Right lobe of liver (tissue), 6 donors: ENCODE results near the gene ST7. TPM values are rescaled to one million over a fixed set of nuclear protein-coding genes. Genes with fewer than 3 reads are reported as not detected.

Experiments
- ATAC-seq, 4 donors: fragments of 200-7000 bp; cut with Tn5 transposase; one replicate each; pipeline ENCODE4 v1.9.1; 2020; ENCODE audit warnings: mild to moderate bottlenecking in 4 of 4, moderate library complexity in 4 of 4
- DNase-seq, 3 donors: peaks; one replicate each; pipeline ENCODE4 v3.0.0-alpha.2; 2020
- H3K27ac ChIP-seq, 3 donors: fragments of 200-600 bp; one replicate each; pipeline ENCODE4 v1.8.0; 2022
- H3K27me3 ChIP-seq, 2 donors: fragments of 200-600 bp; one replicate each; pipeline ENCODE4 v1.8.0; 2022
- H3K36me3 ChIP-seq, 4 donors: fragments of 200-600 bp; sonication (generic) in 1 of 4; one replicate each; pipeline versions ENCODE4 v1.5.1 to v1.8.0; 2017 to 2022; ENCODE audit warnings: control low read depth in 1 of 4
- H3K4me1 ChIP-seq, 4 donors: fragments of 200-600 bp; sonication (generic) in 1 of 4; one replicate each; pipeline versions ENCODE4 v1.5.1 to v1.8.0; 2017 to 2022; ENCODE audit warnings: control low read depth in 1 of 4
- H3K4me3 ChIP-seq, 3 donors: fragments of 200-600 bp; one replicate each; pipeline ENCODE4 v1.8.0; 2022
- H3K9me3 ChIP-seq, 4 donors: fragments of 200-600 bp; sonication (generic) in 1 of 4; one replicate each; pipeline versions ENCODE4 v1.5.1 to v1.8.0; 2017 to 2022; ENCODE audit warnings: control low read depth in 1 of 4
- CTCF ChIP-seq, 4 donors: fragments of 200-600 bp in 3 of 4; fragments of 450-650 bp in 1 of 4; IDR thresholded peaks; one replicate each; pipeline versions ENCODE4 v1.5.1 to v1.8.0; 2016 to 2022; ENCODE audit warnings: antibody characterized with exemption in 4 of 4, mild to moderate bottlenecking in 2 of 4
- POLR2A ChIP-seq: fragments of 450-650 bp; IDR thresholded peaks from one replicate; pipeline ENCODE4 v1.6.1; 2017; ENCODE audit warnings: antibody characterized with exemption, mild to moderate bottlenecking
- WGBS: methylation state at CpG from one replicate; pipeline ENCODE4 v1.1.6; 2018; ENCODE audit warnings: low coverage, low lambda C conversion rate; ENCODE audit not compliant: insufficient coverage; ENCODE audit errors: missing lambda C conversion rate; 5-methylcytosine and 5-hydroxymethylcytosine counted together
- intact Hi-C, 2 donors: fragments of 100-400 bp; cut with DNase I; formaldehyde crosslinking; loops; one replicate each; pipeline versions ENCODE4 v1.11.2 to v1.14.1; 2022
- total RNA-seq, 6 experiments: library from RNA; depleted of rRNA in 2 of 6; stranded (reverse); fragments of >200 nt in 2 of 6; fragmentation: NEBNext Ultra II Directional in 3 of 6; extraction: Animal tissue kit (Norgen Biotek cat#: 25700) in 3 of 6; gene quantifications; one replicate each; pipeline versions ENCODE4 v1.1.0 to v1.2.4, GENCODE V29; 2016 to 2023
- donor health status: DM: no; HTN: yes; CAD: no.
- donor health status: DM: no; HTN: no; CAD: no.
- donor health status: DM: no; HTN: no; CAD: no.
- donor health status: DM: no; HTN: yes; CAD: no.
- donor health status: DM: no; HTN: yes; CAD: no.

The ST7 gene
- total RNA-seq, 6 experiments from 2014 or later, result 17.4 to 29.9 (median 22.4) TPM

GRCh38 chr7:117210908-117211307, 257.6 kb downstream of the ST7 start:
- Histone ChIP-seq H3K4me1 (no peaks in the 10 kb centered on the region), H3K36me3 (peaks cover 0 to 3% (median 0%) of the 10 kb centered on the region in 4 donors), H3K27me3 (no peaks in the 10 kb centered on the region), H3K27ac (no peak overlapping the region), H3K4me3 (no peak overlapping the region), H3K9me3 (no peaks in the 10 kb centered on the region)
- ATAC-seq (no peak), DNase-seq (no peak)
- WGBS, result 67% methylated on average over 3 of the region's 3 CpGs
- intact Hi-C loops, result loop anchor here in 1 of 2 donors (10.0 kb wide), 1 partner anchor 174 kb away; no protein-coding TSS in a partner anchor
- TF ChIP-seq CTCF (IDR thresholded peaks at IDR 0.05), result no peak
- TF ChIP-seq POLR2A, result no peak

- H3K4me3 ChIP-seq, result no peak overlapping the region
- no peaks in the 10 kb centered on the region for H3K4me1 ChIP-seq
- H3K9me3 ChIP-seq, result no peaks in the 10 kb centered on the region
- no peak overlapping the region for H3K27ac ChIP-seq
- peaks cover 0 to 3% (median 0%) of the 10 kb centered on the region in 4 donors for H3K36me3 ChIP-seq
- no peak for ATAC-seq
- TF ChIP-seq POLR2A (no peak), CTCF (IDR thresholded peaks at IDR 0.05) (no peak)
- no peak for DNase-seq
- H3K27me3 ChIP-seq, result no peaks in the 10 kb centered on the region
- intact Hi-C loops, result loop anchor here in 1 of 2 donors (10.0 kb wide), 1 partner anchor 173 kb away; no protein-coding TSS in a partner anchor
Measured at GRCh38 chr7:117211614-117212013, 258.3 kb downstream of the ST7 start.

GRCh38 chr7:117212969-117213877, 259.9 kb downstream of the ST7 start:
- no peaks in the 10 kb centered on the region for H3K9me3 ChIP-seq
- peak; percentile 89 to 92 (median 91) for ATAC-seq
- DNase-seq, result peak in 2 of 3 donors; percentile 41 to 55
- no peaks in the 10 kb centered on the region for H3K4me1 ChIP-seq
- H3K27me3 ChIP-seq, result no peaks in the 10 kb centered on the region
- H3K27ac ChIP-seq, result no peak overlapping the region
- TF ChIP-seq CTCF (IDR thresholded peaks at IDR 0.05) (peak; percentile 62 to 92 (median 88)), POLR2A (no peak)
- intact Hi-C loops, result loop anchor here in 1 of 2 donors (10.0 kb wide), 1 partner anchor 172 kb away; no protein-coding TSS in a partner anchor
- H3K36me3 ChIP-seq, result peaks cover 0 to 3% (median 0%) of the 10 kb centered on the region in 4 donors
- no peak overlapping the region for H3K4me3 ChIP-seq
- WGBS, result 65% methylated on average over 5 of the region's 5 CpGs

GRCh38 chr7:117216010-117216409, 262.7 kb downstream of the ST7 start:
- TF ChIP-seq CTCF (IDR thresholded peaks at IDR 0.05) (no peak), POLR2A (no peak)
- intact Hi-C loops, result loop anchor here in 1 of 2 donors (10.0 kb wide), 1 partner anchor 169 kb away; no protein-coding TSS in a partner anchor
- ATAC-seq (no peak), DNase-seq (no peak)
- no peak overlapping the region for H3K27ac ChIP-seq
- peaks cover 0 to 5% (median 0%) of the 10 kb centered on the region in 4 donors for H3K36me3 ChIP-seq
- H3K27me3 ChIP-seq, result no peaks in the 10 kb centered on the region
- WGBS, result 90% methylated on average over 1 of the region's 1 CpG
- H3K4me1 ChIP-seq, result no peaks in the 10 kb centered on the region
- H3K4me3 ChIP-seq, result no peak overlapping the region
- no peaks in the 10 kb centered on the region for H3K9me3 ChIP-seq
